HG02571 (cell line): ENCODE data around the gene EPHA2.

Source experiments
- ATAC-seq: cut with Tn5 transposase; IDR thresholded peaks from one replicate; pipeline ENCODE4 v1.9.1; 2021; ENCODE audit warnings: mild to moderate bottlenecking, moderate library complexity; ENCODE audit not compliant: unreplicated experiment

The EPHA2 gene

GRCh38 chr1:16076031-16076864, 79.6 kb downstream of the EPHA2 start:
- ATAC-seq, result no peak

- no peak for ATAC-seq
Observed at GRCh38 chr1:16075337-16076030, 80.4 kb downstream of the EPHA2 start.
